ENCODE measurements around the gene SMARCA4.
A peak's percentile ranks its signal among the peaks of the same experiment; 100 is the strongest.

SMARCA4 gene

GRCh38 chr19:10961073-10961860, 437 bp downstream of the SMARCA4 start:
- Mint-ChIP-seq H3K36me3 (no peaks in the 10 kb centered on the region), H3K4me1 (ENCODE audit: low read depth) (peaks cover 38% of the 10 kb centered on the region), H3K4me3 (peak overlapping the region; percentile 90), H3K27me3 (no peaks in the 10 kb centered on the region), H3K27ac (peak overlapping the region; percentile 86), H3K9me3 (ENCODE audit: low read depth) (no peaks in the 10 kb centered on the region)

GRCh38 chr19:10962863-10963262, 2.0 kb downstream of the SMARCA4 start:
- Mint-ChIP-seq H3K4me3 (peak overlapping the region; percentile 90), H3K27me3 (no peaks in the 10 kb centered on the region), H3K36me3 (no peaks in the 10 kb centered on the region), H3K9me3 (ENCODE audit: low read depth) (no peaks in the 10 kb centered on the region), H3K4me1 (ENCODE audit: low read depth) (peaks cover 41% of the 10 kb centered on the region), H3K27ac (peak overlapping the region; percentile 81)

- Mint-ChIP-seq H3K36me3 (no peaks in the 10 kb centered on the region), H3K4me3 (peak overlapping the region; percentile 72), H3K9me3 (ENCODE audit: low read depth) (no peaks in the 10 kb centered on the region), H3K4me1 (ENCODE audit: low read depth) (peaks cover 48% of the 10 kb centered on the region), H3K27me3 (no peaks in the 10 kb centered on the region), H3K27ac (peak overlapping the region; percentile 81)
Measured at GRCh38 chr19:10963865-10964264, 3.0 kb downstream of the SMARCA4 start.

GRCh38 chr19:10964903-10965302, 4.1 kb downstream of the SMARCA4 start:
- Mint-ChIP-seq H3K36me3 (no peaks in the 10 kb centered on the region), H3K4me1 (ENCODE audit: low read depth) (peaks cover 51% of the 10 kb centered on the region), H3K27ac (no peak overlapping the region), H3K27me3 (no peaks in the 10 kb centered on the region), H3K4me3 (no peak overlapping the region), H3K9me3 (ENCODE audit: low read depth) (no peaks in the 10 kb centered on the region)

GRCh38 chr19:10965398-10965797, 4.6 kb downstream of the SMARCA4 start:
- peak overlapping the region; percentile 68 for H3K27ac Mint-ChIP-seq
- peak overlapping the region; percentile 30 for H3K4me3 Mint-ChIP-seq
- no peaks in the 10 kb centered on the region for H3K27me3 Mint-ChIP-seq
- H3K4me1 Mint-ChIP-seq (ENCODE audit: low read depth), result peaks cover 52% of the 10 kb centered on the region
- H3K9me3 Mint-ChIP-seq (ENCODE audit: low read depth), result no peaks in the 10 kb centered on the region
- H3K36me3 Mint-ChIP-seq, result no peaks in the 10 kb centered on the region

- no peak overlapping the region for H3K27ac Mint-ChIP-seq
- no peak overlapping the region for H3K4me3 Mint-ChIP-seq
- H3K4me1 Mint-ChIP-seq (ENCODE audit: low read depth), result peaks cover 56% of the 10 kb centered on the region
- no peaks in the 10 kb centered on the region for H3K27me3 Mint-ChIP-seq
- H3K9me3 Mint-ChIP-seq (ENCODE audit: low read depth), result no peaks in the 10 kb centered on the region
- H3K36me3 Mint-ChIP-seq, result no peaks in the 10 kb centered on the region
Measured at GRCh38 chr19:10966809-10967208, 6.0 kb downstream of the SMARCA4 start.

- peaks cover 45% of the 10 kb centered on the region for H3K4me1 Mint-ChIP-seq (ENCODE audit: low read depth)
- H3K27ac Mint-ChIP-seq, result no peak overlapping the region
- no peaks in the 10 kb centered on the region for H3K36me3 Mint-ChIP-seq
- H3K27me3 Mint-ChIP-seq, result no peaks in the 10 kb centered on the region
- H3K9me3 Mint-ChIP-seq (ENCODE audit: low read depth), result no peaks in the 10 kb centered on the region
- H3K4me3 Mint-ChIP-seq, result no peak overlapping the region
Measured at GRCh38 chr19:10968527-10969135, 7.8 kb downstream of the SMARCA4 start.

GRCh38 chr19:10971107-10971726, 10.4 kb downstream of the SMARCA4 start:
- H3K4me3 Mint-ChIP-seq, result no peak overlapping the region
- H3K27me3 Mint-ChIP-seq, result no peaks in the 10 kb centered on the region
- H3K27ac Mint-ChIP-seq, result no peak overlapping the region
- H3K9me3 Mint-ChIP-seq (ENCODE audit: low read depth), result no peaks in the 10 kb centered on the region
- peaks cover 45% of the 10 kb centered on the region for H3K4me1 Mint-ChIP-seq (ENCODE audit: low read depth)
- no peaks in the 10 kb centered on the region for H3K36me3 Mint-ChIP-seq

GRCh38 chr19:10975374-10976130, 14.7 kb downstream of the SMARCA4 start:
- Mint-ChIP-seq H3K4me1 (ENCODE audit: low read depth) (peaks cover 41% of the 10 kb centered on the region), H3K27ac (no peak overlapping the region), H3K9me3 (ENCODE audit: low read depth) (no peaks in the 10 kb centered on the region), H3K36me3 (no peaks in the 10 kb centered on the region), H3K27me3 (no peaks in the 10 kb centered on the region), H3K4me3 (no peak overlapping the region)

- Mint-ChIP-seq H3K4me3 (no peak overlapping the region), H3K36me3 (no peaks in the 10 kb centered on the region), H3K27me3 (no peaks in the 10 kb centered on the region), H3K9me3 (ENCODE audit: low read depth) (no peaks in the 10 kb centered on the region), H3K27ac (no peak overlapping the region), H3K4me1 (ENCODE audit: low read depth) (peaks cover 36% of the 10 kb centered on the region)
Measured at GRCh38 chr19:10976131-10976892, 15.5 kb downstream of the SMARCA4 start.

GRCh38 chr19:10977742-10978092, 16.9 kb downstream of the SMARCA4 start:
- H3K36me3 Mint-ChIP-seq, result no peaks in the 10 kb centered on the region
- no peaks in the 10 kb centered on the region for H3K9me3 Mint-ChIP-seq (ENCODE audit: low read depth)
- peaks cover 35% of the 10 kb centered on the region for H3K4me1 Mint-ChIP-seq (ENCODE audit: low read depth)
- no peaks in the 10 kb centered on the region for H3K27me3 Mint-ChIP-seq
- no peak overlapping the region for H3K4me3 Mint-ChIP-seq
- no peak overlapping the region for H3K27ac Mint-ChIP-seq

- no peak overlapping the region for H3K27ac Mint-ChIP-seq
- no peaks in the 10 kb centered on the region for H3K9me3 Mint-ChIP-seq (ENCODE audit: low read depth)
- H3K4me1 Mint-ChIP-seq (ENCODE audit: low read depth), result peaks cover 29% of the 10 kb centered on the region
- H3K36me3 Mint-ChIP-seq, result no peaks in the 10 kb centered on the region
- no peaks in the 10 kb centered on the region for H3K27me3 Mint-ChIP-seq
- peak overlapping the region; percentile 20 for H3K4me3 Mint-ChIP-seq
Measured at GRCh38 chr19:10979951-10980381, 19.1 kb downstream of the SMARCA4 start.

GRCh38 chr19:10981252-10981895, 20.5 kb downstream of the SMARCA4 start:
- Mint-ChIP-seq H3K9me3 (ENCODE audit: low read depth) (no peaks in the 10 kb centered on the region), H3K27ac (no peak overlapping the region), H3K36me3 (no peaks in the 10 kb centered on the region), H3K27me3 (no peaks in the 10 kb centered on the region), H3K4me3 (no peak overlapping the region), H3K4me1 (ENCODE audit: low read depth) (peaks cover 19% of the 10 kb centered on the region)

GRCh38 chr19:10983026-10983425, 22.2 kb downstream of the SMARCA4 start:
- Mint-ChIP-seq H3K36me3 (no peaks in the 10 kb centered on the region), H3K4me3 (no peak overlapping the region), H3K27me3 (no peaks in the 10 kb centered on the region), H3K27ac (no peak overlapping the region), H3K4me1 (ENCODE audit: low read depth) (peaks cover 12% of the 10 kb centered on the region), H3K9me3 (ENCODE audit: low read depth) (no peaks in the 10 kb centered on the region)

Measured in activated naive CD8-positive, alpha-beta T cell (primary cell).